Measurements from ENCODE around the gene VAPB. TPM values are rescaled to one million over a fixed set of nuclear protein-coding genes. Genes with fewer than 3 reads are reported as not detected.
A peak's percentile ranks its signal among the peaks of the same experiment; 100 is the strongest.

The VAPB gene
- total and polyA plus RNA-seq, 10 of the 15 experiments (the other 5 are each of a cell fraction or from before 2014, with no cell fraction given), result 3.2 to 28.6 (median 20.5) TPM

DNA sequence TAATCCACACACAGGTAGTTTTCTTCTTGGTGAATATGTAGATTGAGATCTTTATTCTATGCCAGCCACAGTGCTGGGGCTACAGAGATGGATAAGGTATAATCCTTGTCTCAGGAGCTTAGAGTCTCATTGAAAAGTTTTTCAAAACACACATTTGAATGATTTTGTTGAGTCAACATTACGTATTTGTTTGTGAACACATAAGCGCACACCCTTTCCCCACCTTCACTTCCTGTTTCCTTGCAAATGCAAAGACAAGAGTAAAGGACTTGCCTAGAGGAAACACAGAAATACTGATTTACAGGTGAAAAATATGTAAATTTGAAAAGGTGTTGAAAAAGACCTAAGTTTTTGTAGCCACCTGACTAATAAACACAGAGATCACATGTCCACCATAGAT is 27.8 kb downstream of the VAPB start:
- intact Hi-C loops (cut with micrococcal nuclease; ENCODE audit: unreplicated experiment) (no loop called here), in situ Hi-C loops (cut with MboI) (no loop called here)
- Histone ChIP-seq H3K4me3 (no peak overlapping the region), H3K4me2 (ENCODE audit: control insufficient read depth, insufficient read depth) (no peak overlapping the region), H3K9ac (ENCODE audit: control insufficient read depth, insufficient read depth, low read length) (no peak overlapping the region), H3K27ac (ENCODE audit: control insufficient read depth, insufficient read depth) (0 out of 2 replicates have a peak overlapping the region, but pooled peaks have one; percentile 11), H3K4me1 (ENCODE audit: control insufficient read depth, insufficient read depth, low read length) (no peaks in the 10 kb centered on the region; the same call in 1 of the 2 replicates), H3K27me3 (replicated peaks in 1 of 2; ENCODE audit: control insufficient read depth in 2 of 2, insufficient read depth in 2 of 2, low read length in 1 of 2) (no peaks in the 10 kb centered on the region), H3K79me2 (ENCODE audit: control insufficient read depth, insufficient read depth, low read length) (peaks cover 35% of the 10 kb centered on the region), H4K20me1 (ENCODE audit: control insufficient read depth, insufficient read depth) (no peaks in the 10 kb centered on the region), H2AFZ (ENCODE audit: control insufficient read depth, low read depth, low read length) (no peak overlapping the region), H3K36me3 (ENCODE audit: control insufficient read depth in 2 of 2, insufficient read depth in 2 of 2, low read length in 1 of 2) (peaks cover 5 to 26% of the 10 kb centered on the region in 2 experiments), H3K9me3 (replicated peaks; ENCODE audit: control insufficient read depth, insufficient read depth, low read length) (no peaks in the 10 kb centered on the region; the same call in 1 of the 3 replicates)
- RAD21 ChIA-PET (ENCODE audit: unreplicated experiment), result no interaction called here
- FAIRE-seq (no peak), ATAC-seq (no peak), DNase-seq (ENCODE audit: low read depth, low spot score) (no peak)
- TF ChIP-seq HDAC6 (IDR thresholded peaks at IDR 0.05; ENCODE audit: unreplicated experiment) (no peak), SPI1 (IDR thresholded peaks at IDR 0.05; ENCODE audit: borderline replicate concordance, insufficient read depth, low read depth, low read length) (peak; percentile 40)
- POLR2A ChIA-PET, result no interaction called here
- WGBS (ENCODE audit: insufficient coverage, insufficient replicate concordance, low lambda C conversion rate, missing lambda C conversion rate), result 97% methylated on average over 2 of the region's 2 CpGs
- SMC1A ChIA-PET (ENCODE audit: uncharacterized antibody, unreplicated experiment), result no interaction called here
- BruUV-seq (replicated peaks), result no TSS peak
- CTCF ChIA-PET, result interaction anchor here (0.7 kb wide), 1 partner anchor 214 kb away, joined by 3 read pairs; no protein-coding TSS in a partner anchor

GRCh38 chr20:58417438-58417837 is 28.4 kb downstream of the VAPB start:
- FAIRE-seq, result no peak
- TF ChIP-seq, protein P1, sequence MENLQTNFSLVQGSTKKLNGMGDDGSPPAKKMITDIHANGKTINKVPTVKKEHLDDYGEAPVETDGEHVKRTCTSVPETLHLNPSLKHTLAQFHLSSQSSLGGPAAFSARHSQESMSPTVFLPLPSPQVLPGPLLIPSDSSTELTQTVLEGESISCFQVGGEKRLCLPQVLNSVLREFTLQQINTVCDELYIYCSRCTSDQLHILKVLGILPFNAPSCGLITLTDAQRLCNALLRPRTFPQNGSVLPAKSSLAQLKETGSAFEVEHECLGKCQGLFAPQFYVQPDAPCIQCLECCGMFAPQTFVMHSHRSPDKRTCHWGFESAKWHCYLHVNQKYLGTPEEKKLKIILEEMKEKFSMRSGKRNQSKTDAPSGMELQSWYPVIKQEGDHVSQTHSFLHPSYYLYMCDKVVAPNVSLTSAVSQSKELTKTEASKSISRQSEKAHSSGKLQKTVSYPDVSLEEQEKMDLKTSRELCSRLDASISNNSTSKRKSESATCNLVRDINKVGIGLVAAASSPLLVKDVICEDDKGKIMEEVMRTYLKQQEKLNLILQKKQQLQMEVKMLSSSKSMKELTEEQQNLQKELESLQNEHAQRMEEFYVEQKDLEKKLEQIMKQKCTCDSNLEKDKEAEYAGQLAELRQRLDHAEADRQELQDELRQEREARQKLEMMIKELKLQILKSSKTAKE (IDR thresholded peaks at IDR 0.05; ENCODE audit: low read depth, poor library complexity, severe bottlenecking), result no peak
- TF ChIP-seq BCL11A (IDR thresholded peaks at IDR 0.05; ENCODE audit: low read depth, low read length) (no peak), SMC3 (IDR thresholded peaks at IDR 0.05; ENCODE audit: borderline replicate concordance, low read length) (no peak), FOXM1 (IDR thresholded peaks at IDR 0.05; ENCODE audit: low read depth, low read length) (no peak), TCF7 (IDR thresholded peaks at IDR 0.05; ENCODE audit: borderline replicate concordance) (no peak), TARDBP (IDR thresholded peaks at IDR 0.05; ENCODE audit: borderline replicate concordance) (no peak), CBX5 (IDR thresholded peaks at IDR 0.05; ENCODE audit: low read depth) (no peak), BACH1 (IDR thresholded peaks at IDR 0.05; ENCODE audit: borderline replicate concordance) (no peak)
- 98% methylated on average over 3 of the region's 3 CpGs for WGBS (ENCODE audit: insufficient coverage, insufficient replicate concordance, low lambda C conversion rate, missing lambda C conversion rate)
- Histone ChIP-seq H3K36me3 (ENCODE audit: control insufficient read depth in 2 of 2, insufficient read depth in 2 of 2, low read length in 1 of 2) (peaks cover 5 to 26% of the 10 kb centered on the region in 2 experiments), H3K79me2 (ENCODE audit: control insufficient read depth, insufficient read depth, low read length) (peaks cover 30% of the 10 kb centered on the region), H3K27ac (ENCODE audit: control insufficient read depth, insufficient read depth) (no peak overlapping the region), H4K20me1 (ENCODE audit: control insufficient read depth, insufficient read depth) (no peaks in the 10 kb centered on the region), H3K27me3 (replicated peaks in 1 of 2; ENCODE audit: control insufficient read depth in 2 of 2, insufficient read depth in 2 of 2, low read length in 1 of 2) (no peaks in the 10 kb centered on the region), H3K4me1 (ENCODE audit: control insufficient read depth, insufficient read depth, low read length) (no peaks in the 10 kb centered on the region; the same call in 1 of the 2 replicates), H3K9me3 (replicated peaks; ENCODE audit: control insufficient read depth, insufficient read depth, low read length) (no peaks in the 10 kb centered on the region; the same call in 1 of the 3 replicates), H3K4me2 (ENCODE audit: control insufficient read depth, insufficient read depth) (no peak overlapping the region), H3K4me3 (no peak overlapping the region), H3K9ac (ENCODE audit: control insufficient read depth, insufficient read depth, low read length) (no peak overlapping the region), H2AFZ (ENCODE audit: control insufficient read depth, low read depth, low read length) (no peak overlapping the region)
- ATAC-seq, result no peak
- POLR2A ChIA-PET, result interaction anchor here (0.5 kb wide), 1 partner anchor 800 kb away, joined by 4 read pairs; no protein-coding TSS in a partner anchor
- RAD21 ChIA-PET (ENCODE audit: unreplicated experiment), result no interaction called here
- CTCF ChIA-PET, result no interaction called here
- BruUV-seq (replicated peaks), result no TSS peak
- SMC1A ChIA-PET (ENCODE audit: uncharacterized antibody, unreplicated experiment), result no interaction called here
- in situ Hi-C loops (cut with MboI) (no loop called here), intact Hi-C loops (cut with micrococcal nuclease; ENCODE audit: unreplicated experiment) (no loop called here)
- no peak for DNase-seq (ENCODE audit: low read depth, low spot score)
